ENCODE measurements around the gene RINL. TPM values are rescaled to one million over a fixed set of nuclear protein-coding genes. Genes with fewer than 3 reads are reported as not detected.

Gene RINL
- total RNA-seq (2021) (5.7 and 7.4 TPM in 2 replicates), Bru-seq, nascent RNA (percentile 21 among the genes with signal in this experiment), BruChase-seq, experiment 1, labeled RNA remaining after a 2-hour chase (percentile 18 among the genes with signal in this experiment), BruChase-seq, experiment 2, labeled RNA remaining after a 6-hour chase (percentile 29 among the genes with signal in this experiment)
- long read RNA-seq, partial matches to known transcripts = 1 of 4 reads
- long read RNA-seq, other reads (novel, unspliced or antisense) = 2 of 4 reads

GRCh38 chr19:38877781-38878574, at the start of gene RINL:
RINL (minus strand) TSS chr19:38878275; CDS start chr19:38876742, 1,533 bp downstream.
- no TSS peak for BruUV-seq (replicated peaks)
- ChIA-PET CTCF (interaction anchor here (0.8 kb wide), 1 partner anchor 10 kb away, joined by 4 read pairs; no protein-coding TSS in a partner anchor), POLR2A (ENCODE audit: low non-redundant PET) (interaction anchor here (0.6 kb wide), 1 partner anchor 20 kb away, joined by 6 read pairs; no protein-coding TSS in a partner anchor)
- Histone ChIP-seq H3K9me3 (ENCODE audit: low read depth, low read length, poor library complexity, severe bottlenecking) (no peaks in the 10 kb centered on the region), H3K4me3 (ENCODE audit: low read depth, low read length, poor library complexity, severe bottlenecking) (no peak within 1 kb of the TSS), H3K4me1 (ENCODE audit: insufficient read depth, low read length, poor library complexity, severe bottlenecking) (no peaks in the 10 kb centered on the region), H3K36me3 (ENCODE audit: insufficient read depth, low read length, poor library complexity, severe bottlenecking) (no peaks in the 10 kb centered on the region), H3K27me3 (replicated peaks; ENCODE audit: insufficient read depth, low read depth, low read length, poor library complexity) (no peaks in the 10 kb centered on the region), H3K27ac (ENCODE audit: low read depth, low read length, poor library complexity, severe bottlenecking) (no peak within 1 kb of the TSS)
- intact Hi-C loops (cut with micrococcal nuclease; ENCODE audit: unreplicated experiment) = no loop called here
- no peak for DNase-seq (ENCODE audit: low spot score)
- no peak for TF ChIP-seq EZH2 (IDR thresholded peaks at IDR 0.05; ENCODE audit: borderline replicate concordance, low read depth, low read length, poor library complexity, severe bottlenecking)
- TF ChIP-seq CTCF (conservative IDR thresholded peaks at IDR 0.05; ENCODE audit: low read depth, low read length) = no peak

- no TSS peak for BruUV-seq (replicated peaks)
- POLR2A ChIA-PET (ENCODE audit: low non-redundant PET) = no interaction called here
- Histone ChIP-seq H3K9me3 (ENCODE audit: low read depth, low read length, poor library complexity, severe bottlenecking) (no peaks in the 10 kb centered on the region), H3K27ac (ENCODE audit: low read depth, low read length, poor library complexity, severe bottlenecking) (no peak overlapping the region), H3K4me3 (ENCODE audit: low read depth, low read length, poor library complexity, severe bottlenecking) (no peak overlapping the region), H3K4me1 (ENCODE audit: insufficient read depth, low read length, poor library complexity, severe bottlenecking) (peaks cover 2% of the 10 kb centered on the region), H3K36me3 (ENCODE audit: insufficient read depth, low read length, poor library complexity, severe bottlenecking) (peaks cover 20% of the 10 kb centered on the region), H3K27me3 (replicated peaks; ENCODE audit: insufficient read depth, low read depth, low read length, poor library complexity) (no peaks in the 10 kb centered on the region)
- DNase-seq (ENCODE audit: low spot score) = no peak
- TF ChIP-seq EZH2 (IDR thresholded peaks at IDR 0.05; ENCODE audit: borderline replicate concordance, low read depth, low read length, poor library complexity, severe bottlenecking) = no peak
- CTCF ChIA-PET = no interaction called here
- intact Hi-C loops (cut with micrococcal nuclease; ENCODE audit: unreplicated experiment) = no loop called here
These were observed 46.3 kb upstream of the RINL start for GRCh38 chr19:38924388-38924787.

- no peaks in the 10 kb centered on the region for H3K27me3 ChIP-seq (replicated peaks; ENCODE audit: insufficient read depth, low read depth, low read length, poor library complexity)
- peaks cover 20% of the 10 kb centered on the region for H3K36me3 ChIP-seq (ENCODE audit: insufficient read depth, low read length, poor library complexity, severe bottlenecking)
- H3K9me3 ChIP-seq (ENCODE audit: low read depth, low read length, poor library complexity, severe bottlenecking) = no peaks in the 10 kb centered on the region
- DNase-seq (ENCODE audit: low spot score) = no peak
- ChIA-PET POLR2A (ENCODE audit: low non-redundant PET) (no interaction called here), CTCF (no interaction called here)
- no peak overlapping the region for H3K27ac ChIP-seq (ENCODE audit: low read depth, low read length, poor library complexity, severe bottlenecking)
- H3K4me3 ChIP-seq (ENCODE audit: low read depth, low read length, poor library complexity, severe bottlenecking) = no peak overlapping the region
- TF ChIP-seq CTCF (conservative IDR thresholded peaks at IDR 0.05; ENCODE audit: low read depth, low read length) (no peak), EZH2 (IDR thresholded peaks at IDR 0.05; ENCODE audit: borderline replicate concordance, low read depth, low read length, poor library complexity, severe bottlenecking) (no peak)
- BruUV-seq (replicated peaks) = no TSS peak
- intact Hi-C loops (cut with micrococcal nuclease; ENCODE audit: unreplicated experiment) = no loop called here
- H3K4me1 ChIP-seq (ENCODE audit: insufficient read depth, low read length, poor library complexity, severe bottlenecking) = no peaks in the 10 kb centered on the region
These were observed 44.4 kb upstream of the RINL start for GRCh38 chr19:38922482-38922881.

All from A673 (cell line).